GM12864 (cell line): ENCODE measurements around the gene PSEN1.

Experiments
- DNase-seq: peaks from one replicate; pipeline ENCODE4 v3.0.0-alpha.2; 2011; ENCODE audit warnings: low read depth
- H3K4me3 ChIP-seq: 2 replicates; pipeline ENCODE4 v1.5.1; 2011; ENCODE audit warnings: mild to moderate bottlenecking, low read depth, low read length, control low read depth
- CTCF ChIP-seq: IDR thresholded peaks from 2 replicates; pipeline ENCODE4 v1.5.1; 2011; ENCODE audit warnings: low read depth, mild to moderate bottlenecking, moderate library complexity, low read length, control low read depth, inconsistent platforms; ENCODE audit errors: missing control alignments

PSEN1 gene

DNA sequence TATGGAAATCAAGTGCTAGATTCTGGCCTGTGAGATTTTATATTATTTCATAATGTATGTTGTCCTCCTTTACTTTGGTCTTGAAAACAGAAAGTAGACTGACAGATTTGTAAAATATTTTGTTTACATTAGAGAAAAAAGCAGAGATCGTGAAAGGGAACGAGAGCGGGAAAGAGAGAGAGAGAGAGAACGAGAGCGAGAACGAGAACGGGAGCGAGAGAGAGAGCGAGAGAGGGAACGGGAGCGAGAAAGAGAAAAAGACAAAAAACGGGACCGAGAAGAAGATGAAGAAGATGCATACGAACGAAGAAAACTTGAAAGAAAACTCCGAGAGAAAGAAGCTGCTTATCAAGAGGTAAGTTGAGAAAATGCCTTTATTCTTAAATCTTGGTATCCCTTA is 30.6 kb upstream of the PSEN1 start:
- H3K4me3 ChIP-seq = no peak overlapping the region
- TF ChIP-seq CTCF = no peak

GRCh38 chr14:73116079-73116665 is 20.1 kb upstream of the PSEN1 start:
- no peak for TF ChIP-seq CTCF
- DNase-seq = no peak

More for the DNA sequence above, 30.6 kb upstream of the PSEN1 start:
- DNase-seq = no peak

DNA sequence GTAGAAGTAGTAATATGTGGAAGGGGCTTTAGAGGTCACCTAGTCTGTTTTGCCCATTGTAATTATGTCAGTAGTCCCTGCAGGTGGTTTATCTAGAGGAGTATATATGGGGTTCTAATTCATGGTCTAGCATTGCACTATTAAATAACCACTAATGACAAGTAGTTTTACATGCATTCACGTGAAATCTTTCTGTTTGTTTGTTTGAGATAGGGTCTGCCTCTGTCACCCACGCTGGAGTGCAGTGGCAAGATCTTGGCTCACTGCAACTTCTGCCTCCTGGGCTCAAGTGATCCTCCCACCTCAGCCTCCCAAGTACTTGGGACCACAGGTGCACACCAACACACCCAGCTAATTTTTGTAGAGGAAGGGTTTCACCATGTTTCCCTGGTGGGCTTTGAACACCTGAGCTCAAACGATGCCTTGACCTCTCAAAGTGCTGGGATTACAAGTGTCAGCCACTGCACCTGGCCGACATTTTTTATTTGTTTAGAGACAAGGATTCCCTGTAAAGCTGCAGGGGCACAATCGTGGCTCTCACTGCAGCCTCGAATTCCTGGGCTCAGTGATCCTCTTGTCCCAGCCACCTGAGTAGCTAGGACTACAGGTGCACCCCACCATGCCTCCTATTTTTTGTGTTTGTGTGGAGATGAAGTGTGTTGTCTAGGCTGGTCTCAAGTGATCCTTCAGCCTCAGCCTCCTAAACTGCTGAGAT is 12.0 kb upstream of the PSEN1 start:
- TF ChIP-seq CTCF = no peak
- no peak overlapping the region for H3K4me3 ChIP-seq
- DNase-seq = no peak

More at GRCh38 chr14:73116079-73116665, 20.1 kb upstream of the PSEN1 start:
- H3K4me3 ChIP-seq = no peak overlapping the region

GRCh38 chr14:73125169-73125588 is 11.1 kb upstream of the PSEN1 start:
- no peak for TF ChIP-seq CTCF
- H3K4me3 ChIP-seq = no peak overlapping the region
- no peak for DNase-seq

DNA sequence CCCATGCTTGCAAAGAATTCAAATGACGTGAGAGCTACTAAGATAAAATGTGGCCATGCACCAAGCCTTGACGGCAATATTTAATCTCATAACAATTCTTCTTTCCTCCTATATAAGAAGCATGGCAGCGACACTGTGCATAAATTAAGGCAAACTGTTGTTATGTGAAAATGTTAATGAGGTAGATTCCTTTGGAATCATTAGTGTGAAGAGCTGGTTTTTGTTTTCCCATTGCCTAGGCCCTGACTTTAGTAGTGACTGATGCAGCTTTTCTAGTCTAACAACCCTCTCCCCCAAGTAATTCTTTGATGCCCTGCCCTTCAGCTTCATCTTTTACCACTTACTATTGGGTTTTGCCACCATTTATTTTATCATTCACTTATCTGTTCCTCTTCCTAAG is 10.6 kb upstream of the PSEN1 start:
- no peak for TF ChIP-seq CTCF
- no peak for DNase-seq
- H3K4me3 ChIP-seq = no peak overlapping the region

DNA sequence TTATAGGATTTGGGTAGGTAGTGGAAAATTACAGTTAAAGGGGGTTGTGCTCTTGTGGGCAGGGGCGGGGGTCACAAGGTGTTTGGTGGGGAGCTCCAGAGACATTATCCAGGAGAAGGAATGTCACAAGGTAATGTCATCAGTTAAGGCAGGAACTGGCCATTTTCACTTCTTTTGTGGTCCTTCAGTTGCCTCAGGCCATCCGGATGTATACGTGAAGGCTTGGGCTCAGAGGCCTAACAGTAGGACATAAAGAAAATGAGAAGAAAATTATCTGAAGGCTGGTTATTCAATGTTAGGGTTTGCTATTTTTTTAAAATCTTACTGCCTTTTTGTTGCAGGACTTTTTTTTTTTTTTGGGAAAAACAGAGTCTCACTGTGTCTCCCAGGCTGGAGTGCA is 2.5 kb upstream of the PSEN1 start:
- no peak for DNase-seq
- TF ChIP-seq CTCF = no peak

GRCh38 chr14:73136085-73136386 is 271 bp upstream of the PSEN1 start:
- DNase-seq = no peak
- TF ChIP-seq CTCF = no peak
- H3K4me3 ChIP-seq = peak overlapping the region; percentile 70

More for the DNA sequence above, 2.5 kb upstream of the PSEN1 start:
- no peak overlapping the region for H3K4me3 ChIP-seq
